SHP77 (cell line): ENCODE results near the gene EEF2KMT.
A peak's percentile ranks its signal among the peaks of the same experiment; 100 is the strongest.
"Not testable (repeated sequence)": the region's sequence is repeated elsewhere in the genome, so short reads cannot be mapped to it uniquely, and the experiment has no call there.

Source experiments
- DNase-seq, 2 experiments: peaks; one replicate each; lab custom pipeline; 2025; lab: John Stamatoyannopoulos, UW

The EEF2KMT gene

DNA sequence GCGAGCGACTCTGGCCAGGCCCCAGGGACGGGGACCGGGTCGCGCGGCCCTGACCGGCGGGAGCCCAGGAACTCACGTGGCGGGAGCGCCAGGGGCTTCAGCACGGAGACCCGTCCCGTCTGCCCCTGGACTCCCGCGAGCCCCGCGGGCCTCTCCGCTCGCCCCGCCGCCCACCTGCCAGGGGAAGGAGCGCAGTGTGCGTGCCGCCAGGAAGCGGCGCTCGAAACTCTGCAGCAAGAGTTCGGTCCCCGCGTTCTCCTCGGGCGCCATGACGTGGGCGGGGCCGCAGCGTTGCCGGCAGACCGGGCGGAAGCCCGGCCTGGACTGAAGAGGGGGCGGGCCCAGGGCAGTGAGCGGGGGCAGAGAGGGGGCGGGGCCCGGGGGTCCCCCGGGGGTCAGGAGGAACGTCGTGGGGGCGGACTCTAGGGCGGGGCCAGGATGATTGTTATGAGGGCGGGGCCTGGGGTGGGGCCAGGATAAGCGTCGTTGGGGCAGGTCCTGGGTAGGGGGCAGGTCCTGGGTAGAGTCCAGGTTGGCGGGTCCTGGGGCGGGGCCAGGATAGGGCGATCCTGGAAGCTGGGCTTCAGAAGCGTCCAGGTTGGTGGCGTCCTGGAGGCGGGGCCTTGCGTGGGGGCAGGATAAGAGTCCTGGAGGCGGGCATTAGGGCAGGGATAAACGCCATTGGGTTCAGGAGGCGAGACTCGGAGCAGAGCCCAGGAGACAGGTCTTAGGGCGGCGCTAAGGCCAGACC lies at the start of gene EEF2KMT:
Gene EEF2KMT, minus strand, starts transcription at position 326 of the 751 bp plus-strand sequence. Its CDS starts 56 bp downstream, at position 270.
- peak; percentile 78 to 84 for DNase-seq

DNA sequence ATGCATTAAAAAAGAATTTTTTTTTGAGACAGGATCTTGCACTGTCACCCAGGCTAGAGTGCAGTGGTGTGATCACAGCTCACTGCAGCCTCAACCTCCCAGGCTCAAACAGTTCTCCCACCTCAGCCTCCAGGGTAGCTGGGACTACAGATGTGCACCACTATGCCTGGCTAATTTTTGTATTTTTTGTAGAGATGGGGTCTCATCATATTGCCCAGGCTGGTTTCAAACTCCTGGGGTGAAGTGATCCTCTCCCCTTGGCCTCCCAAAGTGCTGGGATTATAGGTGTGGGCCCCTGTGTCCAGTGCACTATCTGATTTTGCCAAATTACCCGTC lies 47.0 kb upstream of the EEF2KMT start:
- not testable (repeated sequence) for DNase-seq

GRCh38 chr16:5143761-5144620 lies 46.4 kb upstream of the EEF2KMT start:
- DNase-seq: no peak

DNA sequence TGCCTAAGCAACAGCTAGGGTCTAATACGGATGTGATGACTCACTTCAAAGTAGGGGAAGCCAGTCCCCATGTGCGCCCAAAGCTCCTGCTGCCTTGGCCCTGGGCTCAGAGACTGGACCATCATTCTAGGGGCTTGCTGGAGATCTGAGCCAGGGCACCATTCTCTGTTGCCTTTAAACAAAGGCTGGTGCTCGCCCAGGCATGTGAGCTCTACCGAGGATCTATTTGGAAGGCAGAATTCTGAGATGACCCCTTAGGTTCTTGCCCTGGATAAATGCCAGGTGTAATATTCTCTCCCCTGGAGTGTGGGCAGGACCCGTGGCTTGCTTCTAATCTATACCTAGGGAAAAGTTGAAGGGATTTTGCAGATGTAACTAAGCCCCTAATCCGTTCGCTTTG lies 42.6 kb upstream of the EEF2KMT start:
- not testable (repeated sequence) for DNase-seq

DNA sequence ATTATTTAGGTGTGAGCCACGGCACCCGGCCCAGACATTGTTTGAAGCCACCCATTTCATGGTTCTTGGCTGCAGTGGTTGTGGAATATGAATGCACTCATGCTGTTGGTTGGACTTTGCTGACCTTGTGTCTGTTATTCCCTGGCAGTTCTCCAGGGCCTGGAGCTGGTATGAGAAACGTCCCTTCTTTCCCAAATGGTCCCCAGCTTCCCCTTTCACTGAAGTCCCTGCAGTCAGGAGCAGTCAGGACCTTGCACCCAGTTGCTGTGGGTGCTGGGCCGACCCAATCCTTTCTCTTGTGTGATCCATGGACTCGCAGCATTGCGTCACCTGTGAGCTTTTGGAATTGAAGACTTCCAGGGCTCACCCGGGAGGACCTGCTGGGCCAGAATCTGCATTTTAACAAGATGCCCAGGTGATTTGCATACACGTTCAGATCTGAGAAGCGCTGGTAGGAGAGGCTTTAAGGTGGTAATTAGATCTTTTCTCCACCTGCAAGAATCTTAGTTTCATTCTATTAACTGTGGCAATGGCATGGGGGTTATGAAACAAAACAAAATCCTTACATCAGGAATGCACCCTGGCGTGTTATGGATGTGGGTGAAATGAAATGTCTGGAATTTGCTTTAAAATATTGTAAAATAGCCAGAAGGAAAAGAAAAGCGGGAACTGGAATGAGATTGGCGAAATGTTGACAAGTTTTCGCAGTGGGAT lies 37.3 kb upstream of the EEF2KMT start:
- not testable (repeated sequence) for DNase-seq

DNA sequence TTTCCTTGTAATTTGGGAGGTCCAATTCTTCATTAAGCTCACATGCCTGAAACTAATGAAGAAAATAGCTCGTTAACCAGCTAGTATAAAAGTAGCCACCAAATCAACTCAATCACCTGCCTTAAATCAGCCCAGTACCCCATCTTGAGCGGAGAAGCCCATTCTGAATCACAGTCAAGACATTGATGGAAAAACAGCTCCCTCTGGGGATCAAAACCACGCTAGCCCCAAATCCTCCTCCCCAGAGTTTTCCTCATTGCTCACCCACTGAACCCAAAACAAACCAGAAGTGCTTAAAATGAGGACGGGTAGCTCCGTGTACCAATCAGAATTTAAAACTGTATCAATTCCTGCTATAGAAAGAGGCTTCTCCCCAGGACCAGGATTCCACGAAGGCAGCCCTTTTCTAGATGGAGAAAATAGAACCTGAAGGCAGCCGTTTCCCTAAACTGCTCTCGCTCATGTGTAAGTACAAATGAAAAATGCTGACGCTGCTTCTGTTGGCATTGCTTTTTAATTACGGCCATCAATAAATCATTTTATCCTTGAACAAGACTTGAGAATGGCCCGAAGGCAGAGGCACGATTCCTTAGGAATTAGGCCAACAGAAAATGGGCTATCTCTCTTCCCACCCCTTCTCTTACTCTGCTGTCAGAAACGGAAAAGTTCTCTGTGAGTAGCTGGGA lies 35.5 kb upstream of the EEF2KMT start:
- DNase-seq: not testable (repeated sequence)

GRCh38 chr16:5131467-5132004 lies 33.9 kb upstream of the EEF2KMT start:
- DNase-seq: not testable (repeated sequence)

- peak; percentile 3 to 22 for DNase-seq
These were observed 19.9 kb upstream of the EEF2KMT start for GRCh38 chr16:5117300-5118087.

- not testable (repeated sequence) for DNase-seq
These were observed 19.2 kb upstream of the EEF2KMT start for GRCh38 chr16:5116780-5117295.

GRCh38 chr16:5110933-5111332 lies 13.3 kb upstream of the EEF2KMT start:
- DNase-seq: not testable (repeated sequence)

DNA sequence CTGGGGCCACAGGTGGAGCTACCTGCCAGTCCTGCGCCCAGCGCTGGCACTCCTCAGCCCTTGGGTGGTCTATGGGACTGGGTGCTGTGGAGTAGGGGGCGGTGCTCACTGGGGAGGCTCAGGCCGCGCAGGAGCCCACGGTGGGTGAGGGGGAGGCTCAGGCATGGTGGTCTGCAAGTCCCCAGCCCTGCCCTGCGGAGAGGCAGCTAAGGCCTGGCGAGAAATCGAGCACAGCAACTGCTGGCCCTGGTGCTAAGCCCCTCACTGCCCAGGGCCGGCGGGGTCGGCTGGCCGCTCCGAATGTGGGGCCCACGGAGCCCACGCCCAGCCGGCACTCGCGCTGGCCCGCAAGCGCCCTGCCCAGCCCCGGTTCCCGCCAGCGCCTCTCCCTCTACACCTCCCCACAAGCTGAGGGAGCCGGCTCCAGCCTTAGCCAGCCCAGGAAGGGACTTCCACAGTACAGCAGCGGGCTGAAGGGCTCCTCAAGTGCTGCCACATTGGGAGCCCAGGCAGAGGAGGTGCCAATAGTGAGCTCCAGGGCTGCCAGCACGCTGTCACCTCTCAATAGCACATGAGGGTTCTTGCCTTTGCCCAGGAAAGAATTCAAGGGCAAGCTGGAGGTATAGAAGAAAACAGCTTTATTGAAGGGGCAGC lies 11.0 kb upstream of the EEF2KMT start:
- no peak for DNase-seq

- not testable (repeated sequence) for DNase-seq
These were observed 7.4 kb upstream of the EEF2KMT start for GRCh38 chr16:5105039-5105438.

GRCh38 chr16:5103296-5104032 lies 5.9 kb upstream of the EEF2KMT start:
- not testable (repeated sequence) for DNase-seq

DNA sequence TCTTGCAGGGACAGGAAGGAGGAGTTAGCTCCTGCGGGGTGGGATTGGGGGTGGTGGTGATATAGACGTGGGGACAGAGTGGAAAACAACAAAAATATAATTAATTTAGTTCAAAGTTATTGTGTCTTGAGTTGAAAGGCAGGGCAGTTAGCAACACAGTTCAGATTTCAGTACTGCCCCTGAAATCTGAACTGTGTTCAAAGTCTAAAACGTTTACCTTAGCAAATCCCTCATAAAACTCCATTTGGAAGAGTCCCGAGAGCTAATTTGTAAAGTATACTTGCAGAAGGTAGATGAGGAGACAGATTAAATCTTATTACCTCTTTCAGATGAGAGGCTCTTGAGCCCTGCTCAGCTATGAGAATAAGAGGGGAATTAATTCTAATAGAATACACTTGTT lies 1.6 kb upstream of the EEF2KMT start:
- DNase-seq: not testable (repeated sequence)

GRCh38 chr16:5098221-5099159 lies 895 bp upstream of the EEF2KMT start:
- DNase-seq: peak; percentile 0 to 5

DNA sequence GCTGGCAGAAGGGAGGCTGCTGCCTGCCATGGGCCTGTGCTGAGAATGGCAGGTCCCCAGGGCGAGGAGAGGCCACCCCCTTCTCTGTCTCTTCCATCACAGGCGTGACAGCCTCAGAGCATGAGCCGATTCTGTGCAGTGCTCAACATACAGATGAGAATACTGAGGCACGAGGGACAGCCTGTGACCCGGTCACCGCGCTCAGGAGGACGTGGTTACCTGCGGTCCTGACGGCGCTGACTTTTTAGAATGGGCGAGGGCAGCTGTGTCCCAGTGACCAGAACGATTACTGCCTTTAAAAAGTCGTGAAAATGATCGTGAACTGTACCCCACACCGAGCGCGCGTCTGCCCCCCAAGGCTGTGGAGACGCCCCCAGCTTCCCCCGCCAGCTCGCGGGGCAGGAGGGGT lies 530 bp downstream of the EEF2KMT start:
- DNase-seq: not testable (repeated sequence)

GRCh38 chr16:5096437-5097060 lies 1.0 kb downstream of the EEF2KMT start:
- DNase-seq: not testable (repeated sequence)
